HG03439 (cell line): ENCODE data around the gene NUTM2E.
"Not testable (repeated sequence)": the region's sequence is repeated elsewhere in the genome, so short reads cannot be mapped to it uniquely, and the experiment has no call there.

ENCODE experiments used
- ATAC-seq: cut with Tn5 transposase; IDR thresholded peaks from one replicate; pipeline ENCODE4 v1.9.1; 2021; ENCODE audit warnings: mild to moderate bottlenecking, moderate library complexity; ENCODE audit not compliant: unreplicated experiment

NUTM2E gene

DNA sequence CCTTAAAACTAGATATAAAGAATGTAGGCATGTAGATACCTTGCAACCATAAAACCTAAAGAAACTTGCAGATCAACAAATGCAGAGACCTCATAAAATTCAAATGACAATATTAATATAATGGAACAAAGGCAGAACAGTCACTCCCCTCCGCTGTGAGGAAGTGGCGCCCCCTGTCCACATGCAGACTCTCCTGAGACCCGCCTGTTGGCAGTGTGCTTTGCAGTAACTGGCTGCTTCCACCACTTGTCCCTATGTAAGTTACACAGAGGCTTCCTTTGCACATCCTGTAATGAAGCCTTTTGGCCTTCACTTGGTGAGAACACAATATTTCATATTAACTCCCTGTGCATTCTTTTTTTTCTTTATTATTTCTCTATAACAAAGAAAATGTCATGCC is 36.3 kb downstream of the NUTM2E start:
- ATAC-seq = not testable (repeated sequence)

GRCh38 chr10:79866903-79867551 is 40.5 kb downstream of the NUTM2E start:
- not testable (repeated sequence) for ATAC-seq

DNA sequence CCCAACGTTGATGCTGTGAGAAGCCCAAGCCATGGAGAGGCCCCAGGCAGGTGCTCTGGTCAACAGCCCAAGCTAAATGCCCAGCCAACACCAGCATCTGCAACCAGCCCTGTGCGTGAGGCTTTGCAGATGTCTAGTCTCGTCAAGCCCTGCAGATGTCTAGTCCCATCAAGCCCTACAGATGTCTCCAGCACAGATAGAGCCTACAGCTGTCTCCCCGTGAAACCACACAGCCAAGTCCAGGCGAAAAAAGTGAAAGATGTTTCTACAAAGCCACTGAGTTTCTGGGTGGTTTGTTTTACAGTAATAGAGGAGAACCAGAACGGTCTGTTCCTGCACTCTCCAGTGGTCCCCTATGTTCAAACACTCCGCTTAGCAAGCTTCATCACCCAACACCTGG is 41.5 kb downstream of the NUTM2E start:
- ATAC-seq = not testable (repeated sequence)

DNA sequence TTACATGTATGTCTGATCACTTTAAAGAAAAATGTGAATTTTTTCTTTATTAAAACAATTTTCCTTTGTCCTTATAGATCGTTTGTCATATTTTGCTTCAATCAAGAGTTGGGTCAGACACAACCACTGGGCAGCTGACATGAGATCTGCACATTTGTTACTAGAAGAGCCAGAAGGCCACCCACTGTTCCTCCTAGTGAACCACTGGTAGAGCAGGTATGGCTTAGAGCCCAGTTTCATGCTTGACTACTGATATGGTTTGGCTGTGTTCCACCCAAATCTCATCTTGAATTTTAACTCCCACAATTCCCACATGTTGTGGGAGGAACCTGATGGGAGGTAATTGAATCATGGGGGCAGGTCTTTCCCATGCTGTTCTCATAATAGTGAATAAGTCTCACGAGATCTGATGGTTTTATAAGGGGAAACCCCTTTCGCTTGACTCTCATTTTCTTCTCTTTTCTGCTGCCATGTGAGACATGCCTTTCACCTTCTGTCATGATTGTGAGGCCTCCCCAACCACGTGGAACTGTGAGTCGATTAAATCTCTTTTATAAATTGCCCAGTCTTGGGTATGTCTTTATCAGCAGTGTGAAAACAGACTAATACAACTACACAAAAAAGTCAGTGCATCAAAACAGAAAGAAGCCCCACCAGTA is 43.0 kb downstream of the NUTM2E start:
- not testable (repeated sequence) for ATAC-seq

- ATAC-seq = not testable (repeated sequence)
These were observed 45.2 kb downstream of the NUTM2E start for GRCh38 chr10:79871729-79872128.
